K562 treated with DMSO at 1 percent for 12 hours (cell line): Measurements from ENCODE around the gene ATM. TPM values are rescaled to one million over a fixed set of nuclear protein-coding genes. Genes with fewer than 3 reads are reported as not detected.

Experiments
- total RNA-seq: library from RNA; unstranded; fragments of 300-600 nt; gene quantifications from 2 replicates; pipeline ENCODE4 v1.2.3, GENCODE V29; 2022; ENCODE audit not compliant: insufficient read depth

ATM gene
- 8.0 and 29.7 TPM in 2 replicates for total RNA-seq

GRCh38 chr11:108222574-108223347 is at the start of gene ATM, which contains the start of gene NPAT:
Gene ATM (plus strand): TSS chr11:108223067. CDS start chr11:108227625, 4,558 bp downstream.
Gene NPAT (minus strand): TSS chr11:108222638. CDS start chr11:108222536, 102 bp downstream.

Other genes with a start within 250 kb of the ATM start
- 5.0 and 28.3 TPM in 2 replicates for gene CUL5, start 214.2 kb upstream of the ATM start, total RNA-seq
- 34.5 and 48.6 TPM in 2 replicates for gene ACAT1, start 101.5 kb upstream of the ATM start, total RNA-seq
- gene NPAT, start 429 bp upstream of the ATM start, total RNA-seq = 3.1 and 13.3 TPM in 2 replicates
- gene C11orf65, start 244.5 kb downstream of the ATM start, total RNA-seq = 0.30 TPM in 1 of 2 replicates, not detected in the other